Right lobe of liver (tissue), 4 donors: ENCODE data around the gene LDB3.

Experiments
- CTCF ChIP-seq, 4 donors: fragments of 200-600 bp in 3 of 4; fragments of 450-650 bp in 1 of 4; IDR thresholded peaks; one replicate each; pipeline versions ENCODE4 v1.5.1 to v1.8.0; 2016 to 2022; ENCODE audit warnings: antibody characterized with exemption in 4 of 4, mild to moderate bottlenecking in 2 of 4
- POLR2A ChIP-seq: fragments of 450-650 bp; IDR thresholded peaks from one replicate; pipeline ENCODE4 v1.6.1; 2017; ENCODE audit warnings: antibody characterized with exemption, mild to moderate bottlenecking
- donor health status: DM: no; HTN: no; CAD: no.
- donor health status: DM: no; HTN: no; CAD: no.
- donor health status: DM: no; HTN: yes; CAD: no.

- TF ChIP-seq CTCF (IDR thresholded peaks at IDR 0.05), result no peak
- no peak for TF ChIP-seq POLR2A
These were observed 56.1 kb downstream of the LDB3 start for GRCh38 chr10:86724445-86724844.
